Left colon (tissue), 2 donors: ENCODE data around the gene DNAAF8. TPM values are rescaled to one million over a fixed set of nuclear protein-coding genes. Genes with fewer than 3 reads are reported as not detected.
"Not testable (repeated sequence)": the region's sequence is repeated elsewhere in the genome, so short reads cannot be mapped to it uniquely, and the experiment has no call there.

Experiments used
- ATAC-seq: fragments of 200-7000 bp; cut with Tn5 transposase; one replicate; pipeline ENCODE4 v1.9.1; 2020; ENCODE audit warnings: mild to moderate bottlenecking, moderate library complexity
- DNase-seq, 2 donors: peaks; one replicate each; pipeline ENCODE4 v3.0.0-alpha.2; 2020
- intact Hi-C, 2 donors: fragments of 100-400 bp; cut with DNase I in 1 of 2; cut with micrococcal nuclease in 1 of 2; formaldehyde crosslinking; loops; one replicate each; pipeline versions ENCODE4 v1.11.2 to v1.14.0; 2022; cut with DNase I, micrococcal nuclease
- total RNA-seq, 2 donors: library from RNA; stranded (reverse); fragmentation: NEBNext Ultra II Directional; extraction: Animal tissue kit (Norgen Biotek cat#: 25700); gene quantifications; one replicate each; pipeline ENCODE4 v1.2.1, GENCODE V29; 2021
- donor health status: DM: no; HTN: no; CAD: no.
- donor health status: DM: yes; HTN: yes; CAD: no.

DNAAF8 gene
- total RNA-seq, 2 donors from 2014 or later: 0.49 to 0.67 TPM

GRCh38 chr16:4768549-4769305 lies 34.4 kb downstream of the DNAAF8 start:
- intact Hi-C loops: no loop called here
- DNase-seq (peak; percentile 97), ATAC-seq (peak; percentile 85)

- intact Hi-C loops: no loop called here
- no peak for ATAC-seq
These were observed 34.9 kb downstream of the DNAAF8 start for GRCh38 chr16:4769306-4769638.

GRCh38 chr16:4771646-4772045 lies 37.3 kb downstream of the DNAAF8 start:
- DNase-seq: no peak
- intact Hi-C loops: no loop called here

More at GRCh38 chr16:4769306-4769638, 34.9 kb downstream of the DNAAF8 start:
- DNase-seq: peak in 1 of 2 donors; percentile 25

GRCh38 chr16:4772351-4772750 lies 38.0 kb downstream of the DNAAF8 start:
- DNase-seq: no peak
- ATAC-seq: no peak
- intact Hi-C loops: no loop called here

More at GRCh38 chr16:4771646-4772045, 37.3 kb downstream of the DNAAF8 start:
- ATAC-seq: no peak

GRCh38 chr16:4775005-4775404 lies 40.7 kb downstream of the DNAAF8 start:
- no peak for ATAC-seq
- intact Hi-C loops: no loop called here
- no peak for DNase-seq

GRCh38 chr16:4776141-4776705 lies 41.9 kb downstream of the DNAAF8 start:
- no peak for DNase-seq
- no peak for ATAC-seq
- intact Hi-C loops: no loop called here

- ATAC-seq (no peak), DNase-seq (no peak)
- intact Hi-C loops: no loop called here
These were observed 43.2 kb downstream of the DNAAF8 start for GRCh38 chr16:4777339-4778049.

- no peak for DNase-seq
- ATAC-seq: no peak
- intact Hi-C loops: no loop called here
These were observed 43.7 kb downstream of the DNAAF8 start for GRCh38 chr16:4778050-4778392.

- peak; percentile 91 for ATAC-seq
- intact Hi-C loops: no loop called here
- no peak for DNase-seq
These were observed 45.9 kb downstream of the DNAAF8 start for GRCh38 chr16:4780235-4780634.

GRCh38 chr16:4783251-4783950 lies 49.1 kb downstream of the DNAAF8 start:
- no peak for DNase-seq
- ATAC-seq: no peak
- intact Hi-C loops: no loop called here

GRCh38 chr16:4783951-4784336 lies 49.6 kb downstream of the DNAAF8 start:
- ATAC-seq: no peak
- no peak for DNase-seq
- intact Hi-C loops: no loop called here

- intact Hi-C loops, ATAC-seq, DNase-seq: not testable (repeated sequence)
These were observed 50.2 kb downstream of the DNAAF8 start for GRCh38 chr16:4784444-4784987.

- ATAC-seq: peak; percentile 30
- intact Hi-C loops: no loop called here
- DNase-seq: no peak
These were observed 51.6 kb downstream of the DNAAF8 start for GRCh38 chr16:4785758-4786433.

- no peak for ATAC-seq
- intact Hi-C loops: no loop called here
These were observed 52.7 kb downstream of the DNAAF8 start for GRCh38 chr16:4787068-4787467.

GRCh38 chr16:4787627-4788482 lies 53.5 kb downstream of the DNAAF8 start, which contains the start of gene SEPTIN12:
TSS of gene SEPTIN12 (minus strand) at chr16:4788345. CDS start at chr16:4787645, 700 bp downstream.
- intact Hi-C loops: no loop called here
- no peak for ATAC-seq

More at GRCh38 chr16:4787068-4787467, 52.7 kb downstream of the DNAAF8 start:
- DNase-seq: no peak

GRCh38 chr16:4788489-4788889 lies 54.2 kb downstream of the DNAAF8 start:
- ATAC-seq (peak; percentile 16), DNase-seq (no peak)
- intact Hi-C loops: no loop called here

More at GRCh38 chr16:4787627-4788482, 53.5 kb downstream of the DNAAF8 start, which contains the start of gene SEPTIN12:
- DNase-seq: no peak

- intact Hi-C loops: no loop called here
- DNase-seq: no peak
- no peak for ATAC-seq
These were observed 54.6 kb downstream of the DNAAF8 start for GRCh38 chr16:4788910-4789309.

GRCh38 chr16:4790261-4790660 lies 55.9 kb downstream of the DNAAF8 start:
- intact Hi-C loops: no loop called here
- no peak for DNase-seq
- peak; percentile 37 for ATAC-seq
